Kasumi-1 (cell line): Measurements from ENCODE around the gene NTRK3.

Experiments
- DNase-seq, 2 experiments: peaks; one replicate each; lab custom pipeline; 2025; lab: John Stamatoyannopoulos, UW

NTRK3 gene

GRCh38 chr15:88120026-88120425 is 136.5 kb downstream of the NTRK3 start:
- no peak for DNase-seq

GRCh38 chr15:88118741-88119140 is 137.8 kb downstream of the NTRK3 start:
- DNase-seq, result no peak

DNA sequence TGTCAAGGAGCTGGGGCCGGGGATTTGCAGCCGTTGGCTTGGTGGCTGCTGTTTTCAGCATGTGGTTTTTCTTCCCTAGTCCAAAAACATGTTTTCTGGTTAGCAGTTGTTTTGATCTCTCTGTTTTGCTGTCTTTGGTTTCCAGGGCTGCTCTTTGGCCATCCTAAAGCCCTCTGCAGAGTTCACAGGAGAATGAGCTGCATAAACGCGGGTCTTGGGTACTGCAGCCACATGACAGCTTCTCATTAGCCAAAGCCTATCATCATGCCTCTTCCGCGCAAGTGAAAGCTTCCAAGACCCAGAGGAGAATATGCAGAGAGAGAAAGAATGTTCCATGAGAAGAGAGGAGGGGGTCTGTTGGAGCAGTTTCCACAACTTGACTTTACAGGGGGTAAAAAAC is 138.5 kb downstream of the NTRK3 start:
- DNase-seq, result no peak

GRCh38 chr15:88115486-88116152 is 140.9 kb downstream of the NTRK3 start:
- DNase-seq, result no peak

- DNase-seq, result no peak
Measured at GRCh38 chr15:88113613-88114308, 142.8 kb downstream of the NTRK3 start.

DNA sequence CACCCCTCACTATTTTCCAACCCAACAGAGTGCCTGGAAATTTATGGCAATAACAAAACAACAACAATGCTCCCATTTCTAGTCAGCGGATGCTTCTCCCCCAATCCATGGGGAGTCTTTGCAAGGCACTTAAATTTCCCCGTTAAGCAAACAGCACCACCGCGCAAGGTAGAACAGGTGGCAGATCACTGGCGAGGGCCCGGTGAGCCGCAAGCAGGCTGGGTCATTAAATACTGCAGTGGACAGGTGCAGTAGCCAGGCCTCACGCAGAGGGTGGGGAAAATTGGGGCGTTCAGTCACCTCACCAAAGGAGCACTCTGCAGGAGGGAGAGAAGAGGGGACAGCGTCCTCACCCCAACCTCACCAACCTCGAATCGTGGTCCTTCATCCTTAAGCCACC is 147.5 kb downstream of the NTRK3 start:
- DNase-seq, result no peak

- no peak for DNase-seq
Measured at GRCh38 chr15:88108477-88108876, 148.1 kb downstream of the NTRK3 start.

GRCh38 chr15:88106074-88106473 is 150.5 kb downstream of the NTRK3 start:
- DNase-seq, result no peak

DNA sequence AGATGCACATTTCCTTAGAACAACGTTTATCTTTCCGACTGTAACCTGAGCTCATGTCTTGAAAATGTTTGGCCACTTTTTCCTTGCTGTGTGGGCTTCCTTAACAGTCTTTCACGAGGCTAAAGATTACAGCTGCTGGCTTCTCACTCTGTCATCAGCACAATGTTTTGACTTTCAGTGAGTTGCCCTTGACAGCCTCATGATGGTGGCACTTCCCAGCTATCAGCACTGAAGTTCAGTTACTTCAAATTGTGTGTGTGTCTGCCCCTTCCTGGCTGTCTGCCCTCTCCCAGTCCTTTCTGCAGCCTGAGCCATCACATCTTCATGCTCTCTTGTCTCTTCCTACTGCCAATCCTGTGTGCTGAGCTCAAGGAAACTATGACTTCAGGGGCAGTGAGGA is 152.2 kb downstream of the NTRK3 start:
- no peak for DNase-seq

- DNase-seq, result no peak
Measured at GRCh38 chr15:88100181-88100580, 156.4 kb downstream of the NTRK3 start.

DNA sequence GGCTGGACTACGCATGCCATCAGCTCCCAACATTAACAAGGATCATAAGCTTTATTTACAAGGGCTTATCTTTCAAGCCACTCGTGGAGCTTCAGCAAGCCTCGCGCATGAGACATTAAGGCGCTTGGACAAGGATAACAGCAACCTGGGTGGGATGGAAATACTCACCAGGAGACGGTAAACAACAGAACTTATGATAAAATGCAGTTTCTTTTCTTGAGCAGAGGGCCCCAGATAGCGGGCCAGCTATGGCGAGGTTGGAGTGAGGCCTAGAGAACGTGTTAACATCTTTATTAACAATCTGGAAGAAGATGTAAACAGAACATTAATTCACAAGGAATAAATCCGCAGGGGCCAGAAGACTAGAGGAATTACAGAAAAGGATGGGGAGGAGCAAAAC is 158.2 kb downstream of the NTRK3 start:
- DNase-seq, result no peak

- no peak for DNase-seq
Measured at GRCh38 chr15:88091444-88092016, 165.0 kb downstream of the NTRK3 start.

DNA sequence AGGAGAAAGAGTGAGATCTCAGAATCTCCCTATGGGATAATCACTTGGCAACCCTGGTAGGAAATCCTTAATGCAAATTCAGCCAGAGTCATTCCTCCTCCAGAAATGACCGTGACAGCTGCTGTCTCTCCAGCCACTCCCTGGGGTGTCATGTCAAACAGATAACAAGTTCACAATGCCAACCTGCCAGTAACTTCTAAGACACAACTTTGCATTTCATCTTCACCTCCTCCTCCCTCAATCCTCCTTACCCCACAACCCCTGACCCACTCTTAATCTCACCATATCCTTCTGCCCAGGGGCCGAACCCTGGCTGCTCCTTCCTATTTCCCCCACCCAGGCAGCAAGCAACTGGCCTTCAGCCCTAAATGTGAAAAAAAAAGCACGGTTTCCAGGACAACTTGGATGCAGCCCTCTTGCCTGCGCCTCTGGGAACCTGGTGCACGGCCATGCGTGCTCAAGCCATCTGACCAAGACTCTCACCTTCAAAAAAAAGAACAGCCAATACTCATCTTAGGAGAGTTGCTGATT is 166.0 kb downstream of the NTRK3 start:
- DNase-seq, result no peak

- no peak for DNase-seq
Measured at GRCh38 chr15:88089731-88090130, 166.8 kb downstream of the NTRK3 start.

DNA sequence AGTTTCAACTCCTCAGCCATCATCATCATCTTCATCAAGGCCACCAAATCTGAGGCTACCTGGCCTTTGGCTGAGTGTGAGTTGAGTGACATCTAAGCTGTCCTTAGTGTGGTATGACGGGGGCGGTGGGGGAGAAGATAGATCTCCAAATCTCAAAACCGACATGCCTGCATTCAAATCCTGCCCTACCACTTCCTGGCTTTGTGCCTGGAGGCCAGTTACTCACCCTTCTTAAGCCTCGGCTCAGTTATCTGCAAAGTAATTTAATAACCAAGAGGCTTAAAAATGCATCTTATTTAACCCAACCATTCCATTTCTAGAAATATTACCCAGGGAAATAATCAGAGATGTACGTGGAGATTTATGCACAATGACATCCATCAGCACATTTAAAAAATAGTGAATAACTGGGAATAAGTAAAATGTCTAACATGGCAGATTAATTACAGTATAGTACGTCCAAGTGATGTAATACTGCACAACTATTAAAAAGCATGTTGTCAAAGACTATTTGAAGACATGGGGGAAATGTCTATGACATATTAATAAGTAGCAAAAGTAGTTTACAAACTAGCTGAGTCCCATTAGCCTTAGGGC is 167.4 kb downstream of the NTRK3 start:
- no peak for DNase-seq

GRCh38 chr15:88083811-88084760 is 172.5 kb downstream of the NTRK3 start:
- no peak for DNase-seq

DNA sequence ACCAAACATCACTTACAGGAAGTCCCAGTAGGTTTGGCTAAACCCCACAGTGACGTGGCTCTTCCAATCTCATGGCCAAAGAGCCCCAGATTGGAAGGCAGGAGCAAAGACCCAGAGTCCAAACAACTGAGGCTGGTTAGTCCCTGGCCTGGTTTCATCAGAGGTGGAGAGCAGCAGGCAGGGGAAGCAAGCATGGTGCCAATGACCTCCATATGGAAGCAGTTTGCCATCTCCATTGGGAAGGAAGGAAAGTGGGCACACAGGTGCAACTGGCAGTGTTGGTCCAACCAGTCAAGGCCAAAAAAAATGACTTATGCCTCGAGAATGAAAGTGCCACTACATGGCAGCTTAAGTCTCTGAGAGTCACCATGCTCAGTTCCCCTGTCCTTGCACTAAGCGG is 175.9 kb downstream of the NTRK3 start:
- DNase-seq, result no peak

DNA sequence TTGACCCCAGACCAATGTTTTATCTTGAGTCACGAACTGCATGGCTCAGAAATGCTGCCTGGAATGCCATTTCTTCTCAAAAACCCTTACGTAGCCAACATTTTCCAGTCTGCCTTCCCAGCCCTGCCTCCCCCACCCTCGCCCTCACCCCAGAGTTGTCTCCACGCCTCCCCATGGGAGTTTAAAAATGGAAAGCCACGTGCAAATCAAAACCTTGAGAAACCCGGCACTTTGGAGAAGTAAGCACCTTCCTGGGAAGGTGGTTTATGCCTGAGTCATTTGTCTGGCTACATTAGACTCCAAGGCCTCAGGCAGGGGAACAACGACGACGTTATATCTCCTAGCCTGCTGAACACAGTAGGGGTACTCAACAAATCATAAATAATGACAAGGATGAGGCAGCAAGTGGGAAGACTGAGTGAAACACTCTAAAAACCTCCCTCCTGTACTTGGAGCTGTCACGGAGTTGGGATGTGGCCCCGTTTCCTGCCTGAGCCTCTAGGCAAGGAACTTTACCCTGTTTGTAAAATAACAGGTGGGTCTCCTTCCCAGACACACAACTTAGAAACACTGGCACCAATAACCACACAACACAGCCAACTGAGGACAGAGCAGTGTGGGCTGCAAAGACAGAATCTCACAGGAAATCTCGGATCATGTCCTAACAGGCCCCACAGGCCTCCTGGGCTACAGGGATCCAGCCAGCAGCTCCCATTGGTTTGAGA is 179.1 kb downstream of the NTRK3 start:
- no peak for DNase-seq

- no peak for DNase-seq
Measured at GRCh38 chr15:88076328-88076727, 180.2 kb downstream of the NTRK3 start.

GRCh38 chr15:88075102-88075501 is 181.4 kb downstream of the NTRK3 start:
- no peak for DNase-seq

DNA sequence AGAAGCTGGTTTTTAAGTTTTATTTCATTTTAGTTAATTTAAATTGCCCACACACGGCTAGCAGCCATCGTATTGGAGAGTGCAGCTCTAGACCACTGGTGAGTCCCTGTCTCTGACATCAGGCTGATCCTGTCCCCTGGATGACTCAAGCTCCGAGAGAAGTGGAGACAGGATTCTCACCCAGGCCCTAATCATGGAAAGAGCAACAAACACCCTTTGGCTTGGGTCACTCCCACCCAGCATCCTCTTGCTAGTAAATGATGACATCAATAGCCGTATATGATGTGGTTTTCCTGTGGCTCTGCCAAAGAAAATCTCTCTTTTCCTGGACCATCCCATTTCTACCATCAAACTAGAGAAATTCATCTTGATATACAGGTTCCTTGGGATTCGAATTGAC is 182.2 kb downstream of the NTRK3 start:
- DNase-seq, result no peak
